ENCODE results near the gene SRPRB. TPM values are rescaled to one million over a fixed set of nuclear protein-coding genes. Genes with fewer than 3 reads are reported as not detected.

The SRPRB gene
- total and polyA plus RNA-seq, 9 donors = 6.2 to 59.7 (median 35.1) TPM

- no peak for TF ChIP-seq EP300 (IDR thresholded peaks at IDR 0.05)
- TF ChIP-seq CTCF (IDR thresholded peaks at IDR 0.05) = no peak
- TF ChIP-seq POLR2A (IDR thresholded peaks at IDR 0.05) = no peak
- H3K27me3 ChIP-seq = no peaks in the 10 kb centered on the region
- H3K36me3 ChIP-seq = no peaks in the 10 kb centered on the region
- no peak overlapping the region for H3K27ac ChIP-seq
- no peaks in the 10 kb centered on the region for H3K4me1 ChIP-seq (ENCODE audit: insufficient read depth)
- no peaks in the 10 kb centered on the region for H3K9me3 ChIP-seq
- 92 to 96% (median 96%) methylated on average over 9 of the region's 9 CpGs for WGBS, 3 donors
- no peak overlapping the region for H3K4me3 ChIP-seq
- no peak for DNase-seq
- intact Hi-C loops (cut with DNase I) = no loop called here
Observed at GRCh38 chr3:133840055-133840737, 34.6 kb downstream of the SRPRB start.

DNA sequence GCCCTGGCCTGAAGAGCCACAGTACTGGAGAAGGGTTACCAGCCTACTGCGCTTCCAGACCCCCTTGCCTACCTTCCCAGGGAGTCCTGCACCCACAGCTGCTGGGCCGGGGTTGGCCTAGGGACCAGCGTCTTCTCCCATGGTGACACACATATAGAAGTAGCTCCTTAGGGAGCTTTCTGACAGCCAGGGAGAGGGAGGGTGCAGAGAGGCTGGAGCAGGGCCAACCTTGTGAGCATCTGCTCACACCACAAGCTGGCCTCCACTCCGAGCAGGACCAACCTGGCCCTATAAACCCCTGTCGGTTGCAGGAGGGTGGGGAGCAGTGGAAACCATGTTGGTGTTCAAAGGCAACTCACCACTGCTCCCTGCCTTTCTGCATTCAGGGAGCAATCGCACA, 35.2 kb downstream of the SRPRB start:
- intact Hi-C loops (cut with DNase I) = no loop called here
- WGBS, 3 donors = 84 to 86% (median 84%) methylated on average over 6 of the region's 6 CpGs

GRCh38 chr3:133841196-133841595, 35.6 kb downstream of the SRPRB start:
- Histone ChIP-seq H3K4me3 (no peak overlapping the region), H3K4me1 (ENCODE audit: insufficient read depth) (no peaks in the 10 kb centered on the region), H3K36me3 (no peaks in the 10 kb centered on the region), H3K9me3 (no peaks in the 10 kb centered on the region), H3K27me3 (no peaks in the 10 kb centered on the region), H3K27ac (no peak overlapping the region)
- no peak for DNase-seq
- WGBS, 3 donors = 90 to 100% (median 92%) methylated on average over 4 to 8 of the region's 8 CpGs
- TF ChIP-seq CTCF (IDR thresholded peaks at IDR 0.05) = no peak
- TF ChIP-seq EP300 (IDR thresholded peaks at IDR 0.05) = no peak
- TF ChIP-seq POLR2A (IDR thresholded peaks at IDR 0.05) = no peak
- intact Hi-C loops (cut with DNase I) = no loop called here

More for the DNA sequence above, 35.2 kb downstream of the SRPRB start:
- no peak for DNase-seq
- Histone ChIP-seq H3K4me3 (no peak overlapping the region), H3K27ac (no peak overlapping the region), H3K36me3 (no peaks in the 10 kb centered on the region), H3K4me1 (ENCODE audit: insufficient read depth) (no peaks in the 10 kb centered on the region), H3K9me3 (no peaks in the 10 kb centered on the region), H3K27me3 (no peaks in the 10 kb centered on the region)
- TF ChIP-seq POLR2A (IDR thresholded peaks at IDR 0.05) (no peak), EP300 (IDR thresholded peaks at IDR 0.05) (no peak), CTCF (IDR thresholded peaks at IDR 0.05) (no peak)

GRCh38 chr3:133842158-133842557, 36.5 kb downstream of the SRPRB start:
- Histone ChIP-seq H3K4me1 (ENCODE audit: insufficient read depth) (no peaks in the 10 kb centered on the region), H3K9me3 (no peaks in the 10 kb centered on the region), H3K36me3 (no peaks in the 10 kb centered on the region), H3K27ac (no peak overlapping the region), H3K4me3 (no peak overlapping the region), H3K27me3 (no peaks in the 10 kb centered on the region)
- intact Hi-C loops (cut with DNase I) = no loop called here
- 72 to 79% (median 77%) methylated on average over 4 of the region's 4 CpGs for WGBS, 3 donors
- TF ChIP-seq EP300 (IDR thresholded peaks at IDR 0.05) (no peak), CTCF (IDR thresholded peaks at IDR 0.05) (no peak), POLR2A (IDR thresholded peaks at IDR 0.05) (no peak)
- no peak for DNase-seq
